Hepatocyte (in vitro differentiated cells): ENCODE results near the gene SLC27A2. TPM values are rescaled to one million over a fixed set of nuclear protein-coding genes. Genes with fewer than 3 reads are reported as not detected.

Source experiments
- DNase-seq: peaks from one replicate; pipeline ENCODE4 v3.0.0-alpha.2; 2016; ENCODE audit warnings: low spot score
- H2AFZ ChIP-seq: fragments of 200-600 bp; sonication (generic); 2 replicates; pipeline ENCODE4 v1.6.0; 2016; ENCODE audit warnings: antibody characterized with exemption, mild to moderate bottlenecking
- H3K27ac ChIP-seq: fragments of 200-600 bp; sonication (generic); 2 replicates; pipeline ENCODE4 v1.5.1; 2016; ENCODE audit warnings: mild to moderate bottlenecking
- H3K27me3 ChIP-seq: fragments of 200-600 bp; sonication (generic); 2 replicates; pipeline ENCODE4 v1.6.1; 2016
- H3K36me3 ChIP-seq: fragments of 200-600 bp; sonication (generic); replicated peaks from 2 replicates; pipeline ENCODE4 v1.5.1; 2016; ENCODE audit warnings: low read depth; ENCODE audit not compliant: insufficient read depth
- H3K4me1 ChIP-seq: fragments of 200-600 bp; sonication (generic); 2 replicates; pipeline ENCODE4 v1.5.1; 2016; ENCODE audit warnings: mild to moderate bottlenecking, moderate library complexity; ENCODE audit not compliant: insufficient read depth
- H3K4me2 ChIP-seq: fragments of 200-600 bp; sonication (generic); 2 replicates; pipeline ENCODE4 v1.6.0; 2016
- H3K4me3 ChIP-seq: fragments of 200-600 bp; sonication (generic); 2 replicates; pipeline ENCODE4 v1.5.1; 2016; ENCODE audit warnings: mild to moderate bottlenecking
- H3K79me2 ChIP-seq: fragments of 200-600 bp; sonication (generic); 2 replicates; pipeline ENCODE4 v1.6.0; 2017; ENCODE audit warnings: mild to moderate bottlenecking
- H3K9me2 ChIP-seq: fragments of 200-600 bp; sonication (generic); replicated peaks from 2 replicates; pipeline ENCODE4 v1.6.0; 2017; ENCODE audit warnings: mild to moderate bottlenecking; ENCODE audit not compliant: insufficient read depth
- H3K9me3 ChIP-seq: fragments of 200-600 bp; sonication (generic); 2 replicates; pipeline ENCODE4 v1.5.1; 2016; ENCODE audit warnings: low read depth, mild to moderate bottlenecking
- H4K20me1 ChIP-seq: fragments of 200-600 bp; sonication (generic); 2 replicates; pipeline ENCODE4 v1.6.0; 2016; ENCODE audit warnings: mild to moderate bottlenecking; ENCODE audit not compliant: insufficient read depth, poor library complexity, severe bottlenecking
- EZH2 ChIP-seq: fragments of 200-600 bp; sonication (generic); IDR thresholded peaks from 2 replicates; pipeline ENCODE4 v1.6.1; 2016; ENCODE audit warnings: antibody characterized with exemption, mild to moderate bottlenecking, borderline replicate concordance
- EZH2phosphoT487 ChIP-seq: fragments of 200-600 bp; sonication (generic); IDR thresholded peaks from one replicate; pipeline ENCODE4 v1.6.1; 2018; ENCODE audit warnings: antibody characterized with exemption, mild to moderate bottlenecking, low read depth, moderate library complexity; ENCODE audit not compliant: unreplicated experiment, severe bottlenecking
- WGBS: methylation state at CpG from one replicate; pipeline ENCODE4 v1.1.6; 2016; ENCODE audit warnings: low lambda C conversion rate; ENCODE audit errors: missing lambda C conversion rate; 5-methylcytosine and 5-hydroxymethylcytosine counted together
- polyA plus RNA-seq: library from polyadenylated mRNA; unstranded; fragments of >200 nt; fragmentation: Nextera tagmentation; extraction: Ambion mirVana; gene quantifications from 2 replicates; pipeline ENCODE4 v1.2.1, GENCODE V29; 2016
- total RNA-seq: library from RNA; depleted of rRNA; stranded (reverse); fragments of >200 nt; gene quantifications from 2 replicates; pipeline ENCODE4 v1.2.3, GENCODE V29; 2014
- TF ChIP-seq, protein P1 (sequence below): fragments of 200-600 bp; sonication (generic); IDR thresholded peaks from 2 replicates; pipeline ENCODE4 v1.5.1; 2016; ENCODE audit warnings: antibody characterized with exemption, mild to moderate bottlenecking; ENCODE audit not compliant: poor library complexity

SLC27A2 gene
- total and polyA plus RNA-seq, 2 experiments from 2014 or later = 24.8 to 41.3 TPM

DNA sequence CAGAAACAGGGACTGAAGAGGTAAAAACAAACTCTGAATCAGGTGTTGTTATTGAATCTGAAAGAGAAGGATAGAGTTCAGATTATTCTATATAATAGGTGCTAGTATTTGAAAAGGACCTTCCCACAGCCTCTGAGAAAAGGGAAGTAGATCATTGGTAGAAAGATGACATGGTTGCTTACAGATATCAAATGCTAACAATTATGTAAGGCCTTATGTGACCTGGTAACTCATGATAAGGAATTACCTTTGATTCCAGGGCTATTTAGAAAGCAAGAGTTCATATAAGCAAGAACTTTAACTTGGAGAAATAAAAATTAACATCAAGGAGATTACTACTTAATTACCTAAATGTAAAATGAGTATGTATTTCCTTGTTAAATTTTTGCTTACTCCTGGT, 7.6 kb downstream of the SLC27A2 start:
- no peak for TF ChIP-seq EZH2phosphoT487
- TF ChIP-seq, protein P1, sequence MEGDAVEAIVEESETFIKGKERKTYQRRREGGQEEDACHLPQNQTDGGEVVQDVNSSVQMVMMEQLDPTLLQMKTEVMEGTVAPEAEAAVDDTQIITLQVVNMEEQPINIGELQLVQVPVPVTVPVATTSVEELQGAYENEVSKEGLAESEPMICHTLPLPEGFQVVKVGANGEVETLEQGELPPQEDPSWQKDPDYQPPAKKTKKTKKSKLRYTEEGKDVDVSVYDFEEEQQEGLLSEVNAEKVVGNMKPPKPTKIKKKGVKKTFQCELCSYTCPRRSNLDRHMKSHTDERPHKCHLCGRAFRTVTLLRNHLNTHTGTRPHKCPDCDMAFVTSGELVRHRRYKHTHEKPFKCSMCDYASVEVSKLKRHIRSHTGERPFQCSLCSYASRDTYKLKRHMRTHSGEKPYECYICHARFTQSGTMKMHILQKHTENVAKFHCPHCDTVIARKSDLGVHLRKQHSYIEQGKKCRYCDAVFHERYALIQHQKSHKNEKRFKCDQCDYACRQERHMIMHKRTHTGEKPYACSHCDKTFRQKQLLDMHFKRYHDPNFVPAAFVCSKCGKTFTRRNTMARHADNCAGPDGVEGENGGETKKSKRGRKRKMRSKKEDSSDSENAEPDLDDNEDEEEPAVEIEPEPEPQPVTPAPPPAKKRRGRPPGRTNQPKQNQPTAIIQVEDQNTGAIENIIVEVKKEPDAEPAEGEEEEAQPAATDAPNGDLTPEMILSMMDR = no peak
- no peak for TF ChIP-seq EZH2
- H3K36me3 ChIP-seq = no peaks in the 10 kb centered on the region
- peaks cover 9% of the 10 kb centered on the region for H3K4me1 ChIP-seq
- H3K27me3 ChIP-seq = no peaks in the 10 kb centered on the region
- peak overlapping the region; percentile 1 for H3K4me2 ChIP-seq
- no peak overlapping the region for H3K4me3 ChIP-seq
- H3K79me2 ChIP-seq = peaks cover 11% of the 10 kb centered on the region
- H3K9me2 ChIP-seq = no peaks in the 10 kb centered on the region
- no peaks in the 10 kb centered on the region for H3K9me3 ChIP-seq
- DNase-seq = no peak
- H2AFZ ChIP-seq = no peak overlapping the region
- no peak overlapping the region for H3K27ac ChIP-seq
- H4K20me1 ChIP-seq = no peaks in the 10 kb centered on the region

GRCh38 chr15:50190166-50190570, 8.2 kb downstream of the SLC27A2 start:
- TF ChIP-seq EZH2 (no peak), EZH2phosphoT487 (no peak)
- TF ChIP-seq, protein P1 = no peak

DNA sequence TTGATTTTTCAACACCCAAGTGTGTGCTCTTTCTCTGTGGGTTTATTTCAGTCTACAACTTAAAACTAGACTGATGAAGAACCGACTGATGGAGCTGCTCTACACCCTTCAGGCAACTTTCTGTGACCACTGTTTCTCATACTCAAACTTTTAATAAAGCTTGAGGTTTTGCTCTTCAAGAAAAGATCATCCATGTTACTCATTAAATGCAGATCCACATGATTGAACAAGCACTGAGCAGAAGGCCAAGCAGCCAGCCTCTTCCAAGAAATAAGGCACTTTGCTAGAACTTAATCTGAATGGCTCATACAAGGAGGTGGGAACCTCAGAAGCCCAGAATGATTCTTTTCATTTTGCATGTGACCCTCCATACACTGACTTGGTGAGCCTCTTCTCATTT, 8.7 kb downstream of the SLC27A2 start:
- Histone ChIP-seq H3K27ac (peak overlapping the region; percentile 27), H3K4me1 (peaks cover 8% of the 10 kb centered on the region), H2AFZ (no peak overlapping the region), H3K4me3 (no peak overlapping the region), H3K9me3 (no peaks in the 10 kb centered on the region), H3K36me3 (no peaks in the 10 kb centered on the region), H4K20me1 (no peaks in the 10 kb centered on the region), H3K79me2 (peaks cover 11% of the 10 kb centered on the region), H3K9me2 (no peaks in the 10 kb centered on the region), H3K4me2 (peak overlapping the region; percentile 17), H3K27me3 (no peaks in the 10 kb centered on the region)
- no peak for DNase-seq
- TF ChIP-seq EZH2 (no peak), EZH2phosphoT487 (no peak)
- TF ChIP-seq, protein P1 = no peak
- 83% methylated on average over 1 of the region's 1 CpG for WGBS

More at GRCh38 chr15:50190166-50190570, 8.2 kb downstream of the SLC27A2 start:
- Histone ChIP-seq H3K4me1 (peaks cover 8% of the 10 kb centered on the region), H4K20me1 (no peaks in the 10 kb centered on the region), H2AFZ (no peak overlapping the region), H3K9me3 (no peaks in the 10 kb centered on the region), H3K27me3 (no peaks in the 10 kb centered on the region), H3K9me2 (no peaks in the 10 kb centered on the region), H3K79me2 (peaks cover 11% of the 10 kb centered on the region), H3K27ac (no peak overlapping the region), H3K4me2 (peak overlapping the region; percentile 17), H3K36me3 (no peaks in the 10 kb centered on the region), H3K4me3 (no peak overlapping the region)
- no peak for DNase-seq

GRCh38 chr15:50192164-50192563, 10.2 kb downstream of the SLC27A2 start:
- WGBS = 94% methylated on average over 1 of the region's 1 CpG
- H2AFZ ChIP-seq = no peak overlapping the region

More at GRCh38 chr15:50192164-50192563, 10.2 kb downstream of the SLC27A2 start:
- Histone ChIP-seq H3K79me2 (peaks cover 4% of the 10 kb centered on the region), H3K4me1 (peaks cover 8% of the 10 kb centered on the region), H3K9me3 (no peaks in the 10 kb centered on the region), H3K4me3 (no peak overlapping the region), H3K27me3 (no peaks in the 10 kb centered on the region), H3K9me2 (no peaks in the 10 kb centered on the region), H4K20me1 (no peaks in the 10 kb centered on the region), H3K4me2 (no peak overlapping the region), H3K36me3 (no peaks in the 10 kb centered on the region), H3K27ac (no peak overlapping the region)
- TF ChIP-seq, protein P1 = no peak
- TF ChIP-seq EZH2phosphoT487 (no peak), EZH2 (no peak)
- no peak for DNase-seq
